Measurements from ENCODE around the gene MRPL49.

DNA sequence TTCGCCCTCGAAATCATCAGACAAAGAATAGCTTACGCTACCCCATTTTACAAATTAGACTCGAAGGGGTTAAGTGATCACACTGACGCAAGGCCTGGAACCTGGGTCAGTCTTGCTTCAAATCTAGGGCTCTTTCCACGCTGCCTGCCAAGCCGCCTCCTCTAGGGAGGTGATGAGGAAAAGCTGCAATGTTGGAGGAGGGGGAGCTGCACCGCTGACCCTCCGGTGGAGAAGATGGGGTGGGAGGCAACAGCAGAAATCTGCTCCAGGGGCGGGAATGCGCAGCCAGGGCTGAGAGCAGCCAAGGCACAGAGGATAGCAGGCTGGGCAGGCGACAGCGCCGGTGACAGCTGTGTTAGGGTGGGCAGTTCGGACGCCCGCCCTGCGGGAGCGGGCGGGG lies 11.6 kb downstream of the MRPL49 start:
- TF ChIP-seq, protein P1, sequence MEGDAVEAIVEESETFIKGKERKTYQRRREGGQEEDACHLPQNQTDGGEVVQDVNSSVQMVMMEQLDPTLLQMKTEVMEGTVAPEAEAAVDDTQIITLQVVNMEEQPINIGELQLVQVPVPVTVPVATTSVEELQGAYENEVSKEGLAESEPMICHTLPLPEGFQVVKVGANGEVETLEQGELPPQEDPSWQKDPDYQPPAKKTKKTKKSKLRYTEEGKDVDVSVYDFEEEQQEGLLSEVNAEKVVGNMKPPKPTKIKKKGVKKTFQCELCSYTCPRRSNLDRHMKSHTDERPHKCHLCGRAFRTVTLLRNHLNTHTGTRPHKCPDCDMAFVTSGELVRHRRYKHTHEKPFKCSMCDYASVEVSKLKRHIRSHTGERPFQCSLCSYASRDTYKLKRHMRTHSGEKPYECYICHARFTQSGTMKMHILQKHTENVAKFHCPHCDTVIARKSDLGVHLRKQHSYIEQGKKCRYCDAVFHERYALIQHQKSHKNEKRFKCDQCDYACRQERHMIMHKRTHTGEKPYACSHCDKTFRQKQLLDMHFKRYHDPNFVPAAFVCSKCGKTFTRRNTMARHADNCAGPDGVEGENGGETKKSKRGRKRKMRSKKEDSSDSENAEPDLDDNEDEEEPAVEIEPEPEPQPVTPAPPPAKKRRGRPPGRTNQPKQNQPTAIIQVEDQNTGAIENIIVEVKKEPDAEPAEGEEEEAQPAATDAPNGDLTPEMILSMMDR (IDR thresholded peaks at IDR 0.05), result no peak
- TF ChIP-seq POLR2A (IDR thresholded peaks at IDR 0.05), result no peak

Data from testis (tissue), 2 donors.